Testis (tissue), 3 donors: ENCODE results near the gene CNTN5. TPM values are rescaled to one million over a fixed set of nuclear protein-coding genes. Genes with fewer than 3 reads are reported as not detected.

Experiments
- DNase-seq: peaks from one replicate; pipeline ENCODE4 v3.0.0-alpha.2; 2019
- H3K27ac ChIP-seq, 2 donors: fragments of 200-600 bp; sonication (generic); one replicate each; pipeline ENCODE4 v1.5.1; 2019
- H3K27me3 ChIP-seq: fragments of 200-600 bp; sonication (generic); one replicate; pipeline ENCODE4 v1.5.1; 2019
- H3K36me3 ChIP-seq: fragments of 200-600 bp; sonication (generic); one replicate; pipeline ENCODE4 v1.5.1; 2017; ENCODE audit warnings: low read depth; ENCODE audit errors: missing control alignments
- H3K4me1 ChIP-seq: fragments of 200-600 bp; sonication (generic); one replicate; pipeline ENCODE4 v1.5.1; 2019
- H3K4me3 ChIP-seq, 2 donors: fragments of 200-600 bp; sonication (generic); one replicate each; pipeline ENCODE4 v1.5.1; 2017 to 2019
- H3K9me3 ChIP-seq: fragments of 200-600 bp; sonication (generic); one replicate; pipeline ENCODE4 v1.5.1; 2017
- CTCF ChIP-seq, 3 experiments: fragments of 450-650 bp in 2 of 3; fragments of 200-600 bp in 1 of 3; sonication (generic) in 1 of 3; IDR thresholded peaks; one replicate each; pipeline ENCODE4 v1.5.1; 2016 to 2019; ENCODE audit warnings: antibody characterized with exemption in 3 of 3, mild to moderate bottlenecking in 2 of 3, moderate library complexity in 1 of 3
- POLR2A ChIP-seq: fragments of 450-650 bp; IDR thresholded peaks from one replicate; pipeline ENCODE4 v1.6.1; 2017; ENCODE audit warnings: antibody characterized with exemption, mild to moderate bottlenecking, moderate library complexity
- WGBS, 2 donors: methylation state at CpG; one replicate each; pipeline ENCODE4 v1.1.5; 2018; 5-methylcytosine and 5-hydroxymethylcytosine counted together
- intact Hi-C: fragments of 100-400 bp; cut with DNase I; formaldehyde crosslinking; loops from one replicate; pipeline ENCODE4 v1.15.1; 2023; ENCODE audit warnings: low total_unique reads
- polyA plus RNA-seq: library from polyadenylated mRNA; stranded (reverse); fragments of 350-450 nt; fragmentation: Illumina TruSeq; extraction: RNeasy Lipid Tissue Mini Kit (QIAGEN cat#74804); gene quantifications from one replicate; pipeline ENCODE4 v1.2.3, GENCODE V29; 2014; ENCODE audit warnings: low read depth, low replicate concordance; ENCODE audit not compliant: insufficient read depth
- total RNA-seq, 2 donors: library from RNA; depleted of rRNA; stranded (reverse); fragments of >200 nt; gene quantifications; one replicate each; pipeline ENCODE4 v1.2.3, GENCODE V29; 2016

The CNTN5 gene
- total and polyA plus RNA-seq, 3 donors from 2014 or later: 0.55 to 0.99 (median 0.78) TPM

GRCh38 chr11:99766811-99767210 is 746.1 kb downstream of the CNTN5 start:
- intact Hi-C loops: no loop called here
- Histone ChIP-seq H3K4me3 (no peak overlapping the region), H3K4me1 (no peaks in the 10 kb centered on the region), H3K9me3 (no peaks in the 10 kb centered on the region), H3K36me3 (no peaks in the 10 kb centered on the region), H3K27ac (no peak overlapping the region), H3K27me3 (no peaks in the 10 kb centered on the region)
- 76 to 83% methylated on average over 3 of the region's 3 CpGs for WGBS, 2 donors
- no peak for DNase-seq
- TF ChIP-seq POLR2A (no peak), CTCF (IDR thresholded peaks at IDR 0.05) (no peak)

GRCh38 chr11:99773646-99774045 is 752.9 kb downstream of the CNTN5 start:
- H3K36me3 ChIP-seq: no peaks in the 10 kb centered on the region
- no peak for DNase-seq
- no peaks in the 10 kb centered on the region for H3K9me3 ChIP-seq
- intact Hi-C loops: no loop called here
- TF ChIP-seq POLR2A: no peak
- no peak for TF ChIP-seq CTCF (IDR thresholded peaks at IDR 0.05)
- H3K4me1 ChIP-seq: no peaks in the 10 kb centered on the region
- 49 to 64% methylated on average over 5 of the region's 5 CpGs for WGBS, 2 donors
- no peak overlapping the region for H3K4me3 ChIP-seq
- no peak overlapping the region for H3K27ac ChIP-seq
- H3K27me3 ChIP-seq: no peaks in the 10 kb centered on the region

DNA sequence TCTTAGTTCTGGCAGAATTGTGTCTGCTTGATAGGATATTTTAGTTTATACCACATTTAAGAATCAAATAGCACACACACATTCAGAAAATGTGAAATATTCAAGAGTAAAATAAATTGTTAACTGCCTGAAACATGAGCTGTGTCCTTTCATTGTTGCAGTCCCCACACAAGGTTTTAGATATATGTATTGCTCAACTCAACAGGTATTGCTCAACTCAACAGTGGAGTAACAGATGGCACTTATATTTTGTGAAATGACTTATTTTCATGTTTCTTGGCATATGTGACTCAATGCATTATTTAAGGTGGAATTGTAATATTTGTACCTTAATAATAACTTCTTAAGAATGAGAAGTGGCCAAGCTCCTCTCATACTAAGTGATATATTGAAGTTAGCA is 760.3 kb downstream of the CNTN5 start:
- no peak overlapping the region for H3K27ac ChIP-seq
- no peaks in the 10 kb centered on the region for H3K4me1 ChIP-seq
- TF ChIP-seq POLR2A: no peak
- no peak for TF ChIP-seq CTCF (IDR thresholded peaks at IDR 0.05)
- no peaks in the 10 kb centered on the region for H3K27me3 ChIP-seq
- intact Hi-C loops: no loop called here
- no peak for DNase-seq
- no peak overlapping the region for H3K4me3 ChIP-seq
- H3K36me3 ChIP-seq: no peaks in the 10 kb centered on the region
- H3K9me3 ChIP-seq: no peaks in the 10 kb centered on the region

- intact Hi-C loops: no loop called here
- H3K36me3 ChIP-seq: no peaks in the 10 kb centered on the region
- H3K9me3 ChIP-seq: no peaks in the 10 kb centered on the region
- H3K4me3 ChIP-seq: no peak overlapping the region
- H3K27ac ChIP-seq: no peak overlapping the region
- 42 to 59% methylated on average over 2 of the region's 2 CpGs for WGBS, 2 donors
- no peak for TF ChIP-seq POLR2A
- TF ChIP-seq CTCF (IDR thresholded peaks at IDR 0.05): no peak
- no peaks in the 10 kb centered on the region for H3K27me3 ChIP-seq
- no peak for DNase-seq
- H3K4me1 ChIP-seq: no peaks in the 10 kb centered on the region
Measured at GRCh38 chr11:99791354-99791753, 770.6 kb downstream of the CNTN5 start.

DNA sequence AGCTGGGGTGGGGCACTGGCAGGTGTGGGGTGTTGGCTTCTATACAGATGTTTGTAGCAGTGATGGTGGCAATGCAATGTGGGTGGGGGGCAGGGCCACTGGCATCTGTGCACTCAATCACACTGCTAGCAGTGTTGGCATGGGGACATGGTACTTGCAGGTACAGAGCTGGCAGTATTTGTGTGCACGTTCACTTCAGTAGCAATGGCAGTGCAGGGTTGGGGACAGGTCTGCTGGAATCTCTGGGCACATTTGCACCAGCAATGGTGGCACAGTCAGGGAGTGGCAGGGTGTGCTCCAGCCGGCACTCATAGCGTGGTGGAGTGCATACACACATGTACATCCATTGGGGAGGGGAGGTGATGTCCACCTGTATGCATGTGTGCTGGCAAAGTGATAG is 775.2 kb downstream of the CNTN5 start:
- Histone ChIP-seq H3K27ac (no peak overlapping the region), H3K4me1 (no peaks in the 10 kb centered on the region), H3K9me3 (no peaks in the 10 kb centered on the region), H3K27me3 (no peaks in the 10 kb centered on the region), H3K4me3 (no peak overlapping the region), H3K36me3 (no peaks in the 10 kb centered on the region)
- 88 to 100% methylated on average over 3 of the region's 3 CpGs for WGBS, 2 donors
- intact Hi-C loops: no loop called here
- TF ChIP-seq CTCF (IDR thresholded peaks at IDR 0.05) (no peak), POLR2A (no peak)
- DNase-seq: no peak
